Measurements from ENCODE around the gene MGAT5B. TPM values are rescaled to one million over a fixed set of nuclear protein-coding genes. Genes with fewer than 3 reads are reported as not detected.

Gene MGAT5B
- total RNA-seq, 1 experiment from 2014 or later, result 14.3 TPM

DNA sequence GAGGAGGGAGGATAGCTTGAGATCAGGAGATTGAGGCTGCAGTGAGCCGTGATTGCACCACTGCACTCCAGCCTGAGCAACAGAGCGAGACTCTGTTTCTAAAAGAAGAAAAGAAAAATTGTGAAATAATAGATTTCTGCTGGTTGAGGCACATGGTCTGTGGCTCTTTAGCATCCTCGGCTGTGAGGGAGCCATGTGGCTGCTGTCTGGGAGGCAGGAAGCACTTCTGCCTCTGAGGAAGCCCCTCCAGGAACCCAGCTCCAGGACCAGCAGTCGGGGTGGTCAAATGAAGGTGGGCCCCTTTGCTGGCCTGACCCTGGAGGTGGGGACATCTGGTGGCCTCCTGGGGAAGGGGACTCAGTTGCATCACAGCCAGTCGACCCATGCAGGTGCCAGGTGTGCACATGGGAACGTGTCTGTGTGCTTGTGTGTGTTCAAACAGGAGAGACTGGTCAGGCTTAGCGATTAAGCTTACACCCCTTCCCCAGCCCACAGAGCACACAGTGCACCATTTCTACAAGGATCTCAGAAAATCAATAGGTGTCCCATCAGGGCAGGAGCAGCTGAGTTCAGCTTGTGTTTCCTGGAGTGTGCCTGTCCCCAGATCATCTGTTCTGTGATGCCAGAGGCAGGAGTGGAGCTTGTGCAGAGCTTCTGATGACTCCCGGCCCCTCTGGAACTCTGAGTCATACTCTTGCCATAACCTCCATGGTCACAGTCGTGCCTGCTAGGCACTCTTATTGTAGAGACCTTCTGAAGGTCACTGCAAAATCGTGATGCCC is 24.3 kb upstream of the MGAT5B start:
- no peaks in the 10 kb centered on the region for H3K79me2 ChIP-seq (ENCODE audit: low read depth)
- POLR2A ChIA-PET (ENCODE audit: unreplicated experiment), result interaction anchor here (0.6 kb wide), 1 partner anchor 106 kb away, joined by 4 read pairs; the partner anchor contains the start of gene MFSD11
- no peak overlapping the region for H3K27ac ChIP-seq
- H3K4me3 ChIP-seq, result no peak overlapping the region
- no peak for TF ChIP-seq EZH2 (IDR thresholded peaks at IDR 0.05; ENCODE audit: low read depth)
- CTCF ChIA-PET, result no interaction called here
- no peaks in the 10 kb centered on the region for H3F3A ChIP-seq (ENCODE audit: insufficient read depth, low read depth)
- H3K9me3 ChIP-seq (ENCODE audit: insufficient read depth, low read depth), result no peaks in the 10 kb centered on the region
- no TSS peak for BruUV-seq (replicated peaks)
- no peaks in the 10 kb centered on the region for H3K9me2 ChIP-seq (ENCODE audit: insufficient read depth)
- H3K36me3 ChIP-seq (ENCODE audit: low read depth), result no peaks in the 10 kb centered on the region
- H2AFZ ChIP-seq, result no peak overlapping the region
- DNase-seq, result no peak
- no peaks in the 10 kb centered on the region for H4K20me1 ChIP-seq (ENCODE audit: insufficient read depth)
- no peak overlapping the region for H3K4me2 ChIP-seq
- intact Hi-C loops (cut with micrococcal nuclease; ENCODE audit: unreplicated experiment), result no loop called here
- peaks cover 4% of the 10 kb centered on the region; the same call in 1 of the 2 replicates for H3K4me1 ChIP-seq (replicated peaks; ENCODE audit: insufficient read depth)
- H3K27me3 ChIP-seq (ENCODE audit: insufficient read depth, low read depth), result no peaks in the 10 kb centered on the region

DNA sequence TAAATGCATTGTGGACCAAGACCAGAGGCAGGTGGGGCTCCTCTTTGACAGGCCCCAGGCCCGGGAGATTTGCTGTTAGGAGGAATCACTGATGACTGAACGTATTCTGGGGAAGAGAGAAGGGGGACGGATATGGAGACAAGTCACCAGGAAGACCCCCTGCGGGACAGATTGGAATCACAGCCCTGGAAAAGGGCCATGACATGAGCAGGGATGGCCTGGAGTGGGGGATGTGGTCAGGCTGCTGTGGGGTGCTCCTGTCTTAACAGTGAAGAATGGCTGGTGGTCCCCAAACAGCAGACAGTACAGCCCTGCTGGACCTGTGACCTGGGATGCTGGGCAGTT is 23.7 kb upstream of the MGAT5B start:
- Histone ChIP-seq H3K27me3 (ENCODE audit: insufficient read depth, low read depth) (no peaks in the 10 kb centered on the region), H3K4me3 (no peak overlapping the region), H3K27ac (no peak overlapping the region), H3K9me3 (ENCODE audit: insufficient read depth, low read depth) (no peaks in the 10 kb centered on the region), H3K4me1 (replicated peaks; ENCODE audit: insufficient read depth) (peaks cover 4% of the 10 kb centered on the region; the same call in 1 of the 2 replicates), H3K36me3 (ENCODE audit: low read depth) (no peaks in the 10 kb centered on the region), H4K20me1 (ENCODE audit: insufficient read depth) (no peaks in the 10 kb centered on the region), H3K4me2 (no peak overlapping the region), H3K9me2 (ENCODE audit: insufficient read depth) (no peaks in the 10 kb centered on the region), H2AFZ (no peak overlapping the region), H3K79me2 (ENCODE audit: low read depth) (no peaks in the 10 kb centered on the region), H3F3A (ENCODE audit: insufficient read depth, low read depth) (no peaks in the 10 kb centered on the region)
- intact Hi-C loops (cut with micrococcal nuclease; ENCODE audit: unreplicated experiment), result no loop called here
- DNase-seq, result no peak
- ChIA-PET CTCF (no interaction called here), POLR2A (ENCODE audit: unreplicated experiment) (no interaction called here)
- TF ChIP-seq EZH2 (IDR thresholded peaks at IDR 0.05; ENCODE audit: low read depth), result no peak
- TF ChIP-seq, protein P1, sequence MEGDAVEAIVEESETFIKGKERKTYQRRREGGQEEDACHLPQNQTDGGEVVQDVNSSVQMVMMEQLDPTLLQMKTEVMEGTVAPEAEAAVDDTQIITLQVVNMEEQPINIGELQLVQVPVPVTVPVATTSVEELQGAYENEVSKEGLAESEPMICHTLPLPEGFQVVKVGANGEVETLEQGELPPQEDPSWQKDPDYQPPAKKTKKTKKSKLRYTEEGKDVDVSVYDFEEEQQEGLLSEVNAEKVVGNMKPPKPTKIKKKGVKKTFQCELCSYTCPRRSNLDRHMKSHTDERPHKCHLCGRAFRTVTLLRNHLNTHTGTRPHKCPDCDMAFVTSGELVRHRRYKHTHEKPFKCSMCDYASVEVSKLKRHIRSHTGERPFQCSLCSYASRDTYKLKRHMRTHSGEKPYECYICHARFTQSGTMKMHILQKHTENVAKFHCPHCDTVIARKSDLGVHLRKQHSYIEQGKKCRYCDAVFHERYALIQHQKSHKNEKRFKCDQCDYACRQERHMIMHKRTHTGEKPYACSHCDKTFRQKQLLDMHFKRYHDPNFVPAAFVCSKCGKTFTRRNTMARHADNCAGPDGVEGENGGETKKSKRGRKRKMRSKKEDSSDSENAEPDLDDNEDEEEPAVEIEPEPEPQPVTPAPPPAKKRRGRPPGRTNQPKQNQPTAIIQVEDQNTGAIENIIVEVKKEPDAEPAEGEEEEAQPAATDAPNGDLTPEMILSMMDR (conservative IDR thresholded peaks at IDR 0.05), result no peak
- no TSS peak for BruUV-seq (replicated peaks)

DNA sequence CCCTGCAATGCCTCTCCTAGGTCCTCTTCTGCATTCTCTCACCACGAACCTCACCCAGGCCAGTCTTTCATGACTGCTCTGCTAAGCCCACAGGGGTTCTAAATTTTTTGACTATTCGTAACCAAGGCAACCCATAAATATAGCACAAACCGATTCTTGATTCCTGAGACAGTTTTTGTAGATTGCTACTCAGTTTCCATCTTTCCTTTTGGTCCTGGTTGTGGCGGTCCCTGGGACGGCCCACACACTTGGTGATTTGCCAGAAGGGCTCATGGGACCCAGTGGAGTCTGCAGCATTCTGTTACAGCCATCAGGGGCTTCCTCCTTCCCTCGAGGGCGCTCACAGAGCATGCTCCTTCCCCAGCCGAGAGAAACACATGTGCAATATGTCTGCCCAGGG is 23.4 kb upstream of the MGAT5B start:
- Histone ChIP-seq H3K9me3 (ENCODE audit: insufficient read depth, low read depth) (no peaks in the 10 kb centered on the region), H3K27ac (no peak overlapping the region), H2AFZ (no peak overlapping the region), H3K9me2 (ENCODE audit: insufficient read depth) (no peaks in the 10 kb centered on the region), H3K4me1 (replicated peaks; ENCODE audit: insufficient read depth) (peaks cover 4% of the 10 kb centered on the region; the same call in 1 of the 2 replicates), H4K20me1 (ENCODE audit: insufficient read depth) (no peaks in the 10 kb centered on the region), H3K79me2 (ENCODE audit: low read depth) (no peaks in the 10 kb centered on the region), H3K27me3 (ENCODE audit: insufficient read depth, low read depth) (no peaks in the 10 kb centered on the region), H3F3A (ENCODE audit: insufficient read depth, low read depth) (no peaks in the 10 kb centered on the region), H3K36me3 (ENCODE audit: low read depth) (no peaks in the 10 kb centered on the region), H3K4me2 (no peak overlapping the region), H3K4me3 (no peak overlapping the region)
- CTCF ChIA-PET, result no interaction called here
- TF ChIP-seq, protein P1 (conservative IDR thresholded peaks at IDR 0.05), result no peak
- TF ChIP-seq EZH2 (IDR thresholded peaks at IDR 0.05; ENCODE audit: low read depth), result no peak
- no peak for DNase-seq
- BruUV-seq (replicated peaks), result no TSS peak
- intact Hi-C loops (cut with micrococcal nuclease; ENCODE audit: unreplicated experiment), result no loop called here
- POLR2A ChIA-PET (ENCODE audit: unreplicated experiment), result no interaction called here

All from PC-9 (cell line).